GM13977 (cell line): ENCODE data around the gene CLN6.
A peak's percentile ranks its signal among the peaks of the same experiment; 100 is the strongest.
"Not testable (repeated sequence)": the region's sequence is repeated elsewhere in the genome, so short reads cannot be mapped to it uniquely, and the experiment has no call there.

Experiments used
- DNase-seq: peaks from one replicate; pipeline ENCODE4 v3.0.0; 2012; ENCODE audit warnings: low spot score
- CTCF ChIP-seq: IDR thresholded peaks from 2 replicates; pipeline ENCODE4 v1.5.1; 2012; ENCODE audit warnings: mild to moderate bottlenecking, control low read depth; ENCODE audit not compliant: insufficient read depth; ENCODE audit errors: extremely low read depth, missing control alignments
- in situ Hi-C: fragments of 300-500 bp; cut with MboI; formaldehyde crosslinking; loops from one replicate; pipeline ENCODE4 v1.12.0; 2022; ENCODE audit warnings: low sequenced_read_pairs, low pct_unique_long_range_greater_than_20kb, mixed read lengths, inconsistent platforms; ENCODE audit not compliant: unreplicated experiment

Gene CLN6

DNA sequence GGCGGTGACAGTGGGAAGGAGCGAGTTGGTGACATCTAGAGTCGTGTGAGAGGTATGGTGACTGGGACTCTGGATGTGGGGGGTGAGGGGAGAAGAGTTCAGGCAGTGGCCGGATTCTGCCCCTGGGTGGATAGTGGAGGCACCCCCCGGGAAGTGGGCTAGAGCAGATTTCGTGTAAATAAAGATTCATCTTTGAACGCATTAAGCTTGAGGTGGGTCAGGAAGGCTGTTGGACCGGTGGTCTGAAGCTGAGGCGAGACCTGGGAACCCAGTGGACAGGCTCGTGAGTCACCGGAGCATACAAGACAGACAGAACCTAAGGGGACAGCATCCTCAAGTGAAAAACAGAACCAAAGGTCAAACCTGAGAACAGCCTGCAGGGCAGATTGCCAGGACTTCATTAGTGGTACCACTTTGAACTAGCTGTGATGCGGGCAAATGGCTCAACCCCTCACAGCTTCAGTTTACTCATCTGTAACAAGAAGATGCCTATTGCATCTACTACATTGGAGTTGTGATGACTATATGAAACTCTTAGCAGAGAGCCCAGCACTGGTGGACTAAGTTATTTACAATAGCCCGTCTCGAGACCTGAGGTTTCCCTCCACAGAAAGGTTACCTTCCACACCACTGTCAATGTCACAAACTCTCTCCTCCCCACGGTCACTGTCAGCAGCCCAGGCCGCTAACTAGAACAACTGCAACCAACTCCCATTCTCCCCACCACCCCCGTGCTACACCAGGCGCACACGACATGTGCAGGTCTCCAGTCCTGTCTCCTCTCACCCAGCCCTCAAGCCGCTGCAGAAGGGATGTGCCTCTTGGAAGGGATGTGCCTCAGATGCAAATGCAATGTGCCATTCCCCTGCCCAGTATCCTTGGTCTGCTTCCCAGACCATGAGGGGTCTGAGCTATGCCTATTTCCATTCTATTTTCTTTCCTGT lies 901 bp upstream of the CLN6 start:
- TF ChIP-seq CTCF: peak; percentile 31
- DNase-seq: peak; percentile 37
- in situ Hi-C loops: no loop called here

- in situ Hi-C loops: no loop called here
- no peak for TF ChIP-seq CTCF
- peak; percentile 50 for DNase-seq
Observed at GRCh38 chr15:68228971-68229385, 550 bp downstream of the CLN6 start.

DNA sequence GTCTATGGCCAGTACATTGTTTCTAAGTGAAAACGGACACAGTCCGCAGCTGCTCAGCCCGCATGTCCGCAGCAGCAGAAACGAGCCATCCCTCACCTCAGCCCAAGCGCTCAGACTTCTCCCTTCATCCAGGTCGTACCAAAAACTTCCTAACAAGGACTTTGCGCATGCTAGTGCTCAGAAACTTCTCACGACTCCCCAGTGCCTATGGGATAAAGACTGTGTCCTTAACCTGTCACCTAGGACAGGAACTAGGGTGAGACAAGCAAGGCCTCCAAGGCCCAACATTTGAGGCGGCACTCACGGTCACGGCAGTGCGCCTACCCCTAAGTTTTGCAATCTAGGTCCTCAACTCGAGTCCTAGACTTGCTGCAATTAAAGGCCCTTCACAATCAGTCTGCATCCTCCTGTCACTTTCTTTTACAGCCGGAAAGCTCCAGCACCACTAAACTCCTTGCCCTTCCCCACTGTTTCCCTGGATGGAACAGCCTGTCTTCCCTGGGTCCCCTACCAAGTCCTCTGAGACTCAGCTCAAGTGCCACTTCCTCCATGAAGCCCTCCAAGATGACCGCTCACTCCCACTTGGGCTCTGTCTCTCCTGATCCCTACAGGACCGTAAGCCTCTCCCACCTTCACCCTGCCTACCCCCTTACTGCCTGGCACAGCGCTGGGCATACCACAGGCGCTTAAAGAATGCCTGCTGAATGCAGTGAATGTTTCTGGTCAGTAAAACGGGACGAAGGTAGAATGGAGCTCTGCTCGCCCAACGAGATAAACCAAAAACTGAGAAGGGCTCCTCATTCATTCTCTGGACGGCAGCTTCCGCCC lies 1.2 kb downstream of the CLN6 start:
- TF ChIP-seq CTCF: no peak
- in situ Hi-C loops: no loop called here
- DNase-seq: no peak

GRCh38 chr15:68227643-68228142 lies 1.8 kb downstream of the CLN6 start:
- no peak for DNase-seq
- in situ Hi-C loops: no loop called here

GRCh38 chr15:68225442-68225841 lies 4.1 kb downstream of the CLN6 start:
- DNase-seq, in situ Hi-C loops: not testable (repeated sequence)

More at GRCh38 chr15:68227643-68228142, 1.8 kb downstream of the CLN6 start:
- no peak for TF ChIP-seq CTCF

GRCh38 chr15:68224546-68225250 lies 4.8 kb downstream of the CLN6 start:
- in situ Hi-C loops: no loop called here
- no peak for TF ChIP-seq CTCF
- DNase-seq: peak; percentile 48
